Panc1 (cell line): ENCODE results near the gene UBE2A. TPM values are rescaled to one million over a fixed set of nuclear protein-coding genes. Genes with fewer than 3 reads are reported as not detected.
A peak's percentile ranks its signal among the peaks of the same experiment; 100 is the strongest.

Experiments used
- ATAC-seq: fragments of 200-7000 bp; cut with Tn5 transposase; 2 replicates; pipeline ENCODE4 v1.9.1; 2020; ENCODE audit warnings: mild to moderate bottlenecking, moderate library complexity
- BruUV-seq: library from RNA; stranded (reverse); fragments of 400-500 nt; replicated peaks from 2 replicates; lab custom pipeline; 2021; lab: Mats Ljungman, UMichigan
- CTCF ChIA-PET: fragments of 300-600 bp; sonication (Branson Sonifier 250); formaldehyde crosslinking; loops from one replicate; lab custom pipeline; 2022; ENCODE audit warnings: antibody characterized with exemption; lab: Charles Lee
- POLR2A ChIA-PET: fragments of 300-600 bp; sonication (Branson Sonifier 250); formaldehyde crosslinking; loops from one replicate; lab custom pipeline; 2022; ENCODE audit warnings: antibody characterized with exemption; lab: Charles Lee
- DNase-seq: peaks from one replicate; pipeline ENCODE4 v3.0.0-alpha.2; 2010; ENCODE audit warnings: low read depth, low spot score
- H3K27ac ChIP-seq: 2 replicates; pipeline ENCODE4 v1.5.1; 2011; ENCODE audit warnings: mild to moderate bottlenecking, low read length, inconsistent platforms
- H3K27me3 ChIP-seq: fragments of 200-500 bp; sonication (Bioruptor generic); 2 replicates; pipeline ENCODE4 v1.6.0; 2014; ENCODE audit warnings: low read length, inconsistent platforms; ENCODE audit not compliant: control insufficient read depth, insufficient read depth
- H3K36me3 ChIP-seq: fragments of 200-500 bp; sonication (Bioruptor generic); 2 replicates; pipeline ENCODE4 v1.5.1; 2014; ENCODE audit warnings: inconsistent platforms, mild to moderate bottlenecking, low read length, moderate library complexity; ENCODE audit not compliant: control insufficient read depth, insufficient read depth
- H3K4me1 ChIP-seq: 2 replicates; pipeline ENCODE4 v1.5.1; 2011; ENCODE audit warnings: inconsistent platforms, mild to moderate bottlenecking, low read length, moderate library complexity; ENCODE audit not compliant: control insufficient read depth, insufficient read depth
- H3K4me3 ChIP-seq, 2 experiments: 2 replicates each; pipeline ENCODE4 v1.5.1; 2011 to 2012; ENCODE audit warnings: low read depth in 2 of 2, low read length in 2 of 2, mild to moderate bottlenecking in 2 of 2, inconsistent platforms in 1 of 2, moderate library complexity in 1 of 2
- H3K9me3 ChIP-seq: fragments of 200-500 bp; sonication (Bioruptor generic); 2 replicates; pipeline ENCODE4 v1.5.1; 2014; ENCODE audit warnings: low read depth, mild to moderate bottlenecking, inconsistent platforms, low read length, moderate library complexity; ENCODE audit not compliant: control insufficient read depth, insufficient read depth
- POLR2AphosphoS5 ChIP-seq: IDR thresholded peaks from 2 replicates; pipeline ENCODE4 v1.6.1; 2012; ENCODE audit warnings: mild to moderate bottlenecking, low read depth, low read length, moderate library complexity
- SIN3A ChIP-seq: IDR thresholded peaks from 2 replicates; pipeline ENCODE4 v1.6.1; 2012; ENCODE audit warnings: low read depth, mild to moderate bottlenecking, low read length, moderate library complexity, borderline replicate concordance; ENCODE audit not compliant: insufficient read depth
- TCF7L2 ChIP-seq: IDR thresholded peaks from 2 replicates; pipeline ENCODE4 v1.6.1; 2011; ENCODE audit warnings: mild to moderate bottlenecking, low read depth, low read length, inconsistent platforms
- in situ Hi-C: cut with HindIII; loops from 2 replicates; pipeline ENCODE4 v1.10.0; 2016; ENCODE audit warnings: low sequenced_read_pairs, low pct_unique_long_range_greater_than_20kb
- intact Hi-C: fragments of 100-400 bp; cut with micrococcal nuclease; formaldehyde crosslinking; loops from one replicate; pipeline ENCODE4 v1.10.0; 2022; ENCODE audit not compliant: unreplicated experiment
- total RNA-seq: library from RNA; stranded (reverse); gene quantifications from one replicate; pipeline ENCODE4 v1.2.1, GENCODE V29; 2021; ENCODE audit not compliant: unreplicated experiment
- TF ChIP-seq, protein P1 (sequence below), 2 experiments: IDR thresholded peaks; 2 replicates each; pipeline ENCODE4 v1.6.1; 2011 to 2012; ENCODE audit warnings: low read depth in 2 of 2, control low read depth in 1 of 2, low read length in 1 of 2, mild to moderate bottlenecking in 1 of 2, moderate library complexity in 1 of 2; ENCODE audit not compliant: insufficient read depth in 1 of 2
- TF ChIP-seq, protein P2 (sequence below): fragments of 450-650 bp; IDR thresholded peaks from 2 replicates; pipeline ENCODE4 v1.5.1; 2017; ENCODE audit warnings: mild to moderate bottlenecking

UBE2A gene
- total RNA-seq, 1 experiment from 2014 or later: 110 TPM

DNA sequence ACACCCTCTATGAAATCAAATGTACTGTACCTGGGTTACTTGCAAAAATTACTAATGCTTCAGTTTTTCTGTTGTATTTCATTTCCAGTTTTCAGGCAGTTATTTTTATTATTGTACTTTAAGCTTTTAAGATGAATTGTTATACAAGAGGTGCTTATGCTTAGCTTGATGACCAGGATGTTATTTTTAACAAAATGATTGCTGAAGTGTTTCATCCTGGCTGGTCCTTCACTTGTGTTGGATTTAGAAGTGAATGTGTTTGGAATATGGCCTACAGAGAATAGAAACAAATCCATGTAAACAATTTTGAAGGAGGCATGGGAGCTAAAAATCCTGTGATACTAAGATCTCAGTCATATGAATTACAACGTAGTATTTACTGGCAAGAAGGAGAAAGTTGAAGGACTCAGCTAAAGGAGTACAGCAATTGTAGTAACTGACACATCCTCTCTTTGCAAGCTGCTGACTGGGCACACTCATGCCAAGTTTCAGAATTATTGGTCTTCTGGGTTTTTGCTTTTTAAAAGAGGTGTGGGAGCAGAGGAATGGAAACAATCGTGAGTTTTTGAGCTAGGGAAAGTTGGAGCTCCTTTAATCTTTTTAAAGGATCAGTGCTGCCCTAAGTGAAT lies 9.2 kb downstream of the UBE2A start:
- in situ Hi-C loops (no loop called here), intact Hi-C loops (no loop called here)
- H3K27ac ChIP-seq: no peak overlapping the region
- BruUV-seq: TSS peak; percentile 35
- DNase-seq (no peak), ATAC-seq (no peak)
- H3K4me1 ChIP-seq: no peaks in the 10 kb centered on the region
- ChIA-PET POLR2A (interaction anchor here (0.5 kb wide), 1 partner anchor 22 kb away, joined by 16 read pairs; no protein-coding TSS in a partner anchor), CTCF (no interaction called here)
- H3K4me3 ChIP-seq: no peak overlapping the region
- no peaks in the 10 kb centered on the region for H3K9me3 ChIP-seq
- H3K36me3 ChIP-seq: peaks cover 2% of the 10 kb centered on the region; the same call in 1 of the 2 replicates
- no peaks in the 10 kb centered on the region for H3K27me3 ChIP-seq
- no peak for TF ChIP-seq TCF7L2
- no peak for TF ChIP-seq POLR2AphosphoS5
- TF ChIP-seq, protein P1, sequence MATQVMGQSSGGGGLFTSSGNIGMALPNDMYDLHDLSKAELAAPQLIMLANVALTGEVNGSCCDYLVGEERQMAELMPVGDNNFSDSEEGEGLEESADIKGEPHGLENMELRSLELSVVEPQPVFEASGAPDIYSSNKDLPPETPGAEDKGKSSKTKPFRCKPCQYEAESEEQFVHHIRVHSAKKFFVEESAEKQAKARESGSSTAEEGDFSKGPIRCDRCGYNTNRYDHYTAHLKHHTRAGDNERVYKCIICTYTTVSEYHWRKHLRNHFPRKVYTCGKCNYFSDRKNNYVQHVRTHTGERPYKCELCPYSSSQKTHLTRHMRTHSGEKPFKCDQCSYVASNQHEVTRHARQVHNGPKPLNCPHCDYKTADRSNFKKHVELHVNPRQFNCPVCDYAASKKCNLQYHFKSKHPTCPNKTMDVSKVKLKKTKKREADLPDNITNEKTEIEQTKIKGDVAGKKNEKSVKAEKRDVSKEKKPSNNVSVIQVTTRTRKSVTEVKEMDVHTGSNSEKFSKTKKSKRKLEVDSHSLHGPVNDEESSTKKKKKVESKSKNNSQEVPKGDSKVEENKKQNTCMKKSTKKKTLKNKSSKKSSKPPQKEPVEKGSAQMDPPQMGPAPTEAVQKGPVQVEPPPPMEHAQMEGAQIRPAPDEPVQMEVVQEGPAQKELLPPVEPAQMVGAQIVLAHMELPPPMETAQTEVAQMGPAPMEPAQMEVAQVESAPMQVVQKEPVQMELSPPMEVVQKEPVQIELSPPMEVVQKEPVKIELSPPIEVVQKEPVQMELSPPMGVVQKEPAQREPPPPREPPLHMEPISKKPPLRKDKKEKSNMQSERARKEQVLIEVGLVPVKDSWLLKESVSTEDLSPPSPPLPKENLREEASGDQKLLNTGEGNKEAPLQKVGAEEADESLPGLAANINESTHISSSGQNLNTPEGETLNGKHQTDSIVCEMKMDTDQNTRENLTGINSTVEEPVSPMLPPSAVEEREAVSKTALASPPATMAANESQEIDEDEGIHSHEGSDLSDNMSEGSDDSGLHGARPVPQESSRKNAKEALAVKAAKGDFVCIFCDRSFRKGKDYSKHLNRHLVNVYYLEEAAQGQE (IDR thresholded peaks at IDR 0.05; ENCODE audit: insufficient read depth in 1 of 2, low read depth in 2 of 2, low read length in 1 of 2): no peak
- TF ChIP-seq SIN3A: no peak
- TF ChIP-seq, protein P2, sequence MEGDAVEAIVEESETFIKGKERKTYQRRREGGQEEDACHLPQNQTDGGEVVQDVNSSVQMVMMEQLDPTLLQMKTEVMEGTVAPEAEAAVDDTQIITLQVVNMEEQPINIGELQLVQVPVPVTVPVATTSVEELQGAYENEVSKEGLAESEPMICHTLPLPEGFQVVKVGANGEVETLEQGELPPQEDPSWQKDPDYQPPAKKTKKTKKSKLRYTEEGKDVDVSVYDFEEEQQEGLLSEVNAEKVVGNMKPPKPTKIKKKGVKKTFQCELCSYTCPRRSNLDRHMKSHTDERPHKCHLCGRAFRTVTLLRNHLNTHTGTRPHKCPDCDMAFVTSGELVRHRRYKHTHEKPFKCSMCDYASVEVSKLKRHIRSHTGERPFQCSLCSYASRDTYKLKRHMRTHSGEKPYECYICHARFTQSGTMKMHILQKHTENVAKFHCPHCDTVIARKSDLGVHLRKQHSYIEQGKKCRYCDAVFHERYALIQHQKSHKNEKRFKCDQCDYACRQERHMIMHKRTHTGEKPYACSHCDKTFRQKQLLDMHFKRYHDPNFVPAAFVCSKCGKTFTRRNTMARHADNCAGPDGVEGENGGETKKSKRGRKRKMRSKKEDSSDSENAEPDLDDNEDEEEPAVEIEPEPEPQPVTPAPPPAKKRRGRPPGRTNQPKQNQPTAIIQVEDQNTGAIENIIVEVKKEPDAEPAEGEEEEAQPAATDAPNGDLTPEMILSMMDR: no peak

DNA sequence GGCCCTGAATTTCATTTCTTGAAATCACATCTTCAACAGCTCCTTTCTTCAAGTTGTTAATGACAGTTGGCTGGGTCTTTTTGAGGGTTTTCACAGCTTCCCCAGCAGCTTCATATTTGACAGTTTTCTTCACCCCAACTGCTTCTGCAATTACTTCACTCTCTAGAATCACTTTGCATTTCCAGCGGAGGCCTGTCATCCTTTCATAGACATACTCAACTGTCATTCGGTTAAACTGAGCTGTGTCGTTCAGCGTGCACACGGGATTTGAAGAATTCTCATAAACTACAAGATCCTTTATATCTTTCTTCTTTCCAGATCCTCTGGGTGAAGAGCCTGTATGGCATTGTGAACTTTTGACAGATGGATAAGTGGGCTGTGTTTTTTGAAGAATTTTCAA lies 15.4 kb downstream of the UBE2A start:
- ChIA-PET CTCF (no interaction called here), POLR2A (no interaction called here)
- Histone ChIP-seq H3K27me3 (no peaks in the 10 kb centered on the region), H3K4me1 (no peaks in the 10 kb centered on the region), H3K36me3 (peaks cover 16% of the 10 kb centered on the region), H3K9me3 (no peaks in the 10 kb centered on the region), H3K27ac (no peak overlapping the region), H3K4me3 (no peak overlapping the region)
- TF ChIP-seq POLR2AphosphoS5 (no peak), SIN3A (no peak), TCF7L2 (no peak)
- TF ChIP-seq, protein P2: no peak
- TF ChIP-seq, protein P1 (IDR thresholded peaks at IDR 0.05; ENCODE audit: insufficient read depth in 1 of 2, low read depth in 2 of 2, low read length in 1 of 2): no peak
- no peak for DNase-seq
- no peak for ATAC-seq
- intact Hi-C loops: no loop called here
- TSS peak; percentile 57 for BruUV-seq
- in situ Hi-C loops: no loop called here
